SHP77 treated with DMSO at 0.1 percent for 48 hours (cell line): ENCODE data around the gene FANCC.
A peak's percentile ranks its signal among the peaks of the same experiment; 100 is the strongest.
"Not testable (repeated sequence)": the region's sequence is repeated elsewhere in the genome, so short reads cannot be mapped to it uniquely, and the experiment has no call there.

Experiments
- DNase-seq: peaks from one replicate; lab custom pipeline; 2025; lab: John Stamatoyannopoulos, UW

The FANCC gene

DNA sequence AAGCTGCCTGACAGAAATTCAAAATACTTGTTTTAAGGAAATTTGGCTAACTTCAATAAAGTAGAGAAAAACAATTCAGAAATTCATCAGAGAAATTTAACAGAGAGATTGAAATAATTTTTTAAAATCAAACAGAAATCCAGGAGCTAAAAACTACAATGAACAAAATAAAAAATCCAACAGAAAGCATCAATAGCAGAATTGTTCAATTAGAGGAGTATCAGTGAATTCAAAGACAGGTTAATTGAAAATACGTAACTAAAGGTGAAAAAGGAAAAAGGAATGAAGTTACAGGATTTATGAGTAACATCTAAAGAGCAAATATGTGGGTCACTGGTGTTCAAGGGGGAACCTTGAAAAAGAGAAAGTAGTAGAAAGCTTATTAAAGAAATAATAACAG lies 36.8 kb downstream of the FANCC start:
- no peak for DNase-seq

DNA sequence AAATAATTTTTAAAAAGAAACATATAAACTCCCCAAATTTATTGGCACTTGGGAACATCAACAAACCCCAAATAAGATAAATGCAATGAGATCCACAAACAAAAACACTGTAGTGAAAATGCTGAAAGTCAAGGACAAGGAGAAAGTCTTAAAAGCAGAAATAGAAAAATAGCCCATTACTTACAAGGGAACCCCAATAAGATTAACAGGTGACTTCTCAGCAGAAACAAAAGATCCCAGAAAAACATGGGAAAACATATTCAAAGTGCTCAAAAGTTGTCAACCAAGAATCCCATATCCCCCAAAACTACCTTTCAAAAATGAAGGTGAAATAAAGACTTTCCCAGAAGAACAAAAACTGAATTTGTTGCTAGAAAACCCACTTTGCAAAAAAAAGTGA lies 40.0 kb downstream of the FANCC start:
- DNase-seq, result no peak

DNA sequence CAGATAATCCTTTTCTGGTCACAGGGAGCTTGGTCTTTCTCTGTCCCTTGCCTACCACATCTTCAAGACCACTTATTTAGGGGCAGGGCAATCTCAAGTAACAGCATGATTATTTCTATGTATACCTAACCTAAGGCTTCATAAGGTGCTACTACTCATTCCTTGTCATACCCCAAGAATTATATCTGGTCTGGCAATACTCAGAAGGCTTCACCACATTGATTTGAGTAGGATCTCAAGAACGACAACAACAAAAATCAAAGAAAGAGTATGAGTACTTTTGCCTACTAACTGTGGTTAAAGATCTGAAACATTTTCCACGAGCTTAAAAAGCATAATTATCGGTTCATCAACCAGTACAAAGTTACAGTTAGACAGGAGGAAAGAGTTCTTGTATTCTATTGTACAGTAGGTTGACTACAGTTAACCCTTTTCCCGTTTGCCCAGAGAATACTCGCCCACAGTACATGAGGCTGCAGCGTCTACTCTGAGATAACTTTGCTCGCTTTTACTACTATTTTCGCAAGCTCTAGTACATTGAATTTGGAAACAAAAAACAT lies 41.0 kb downstream of the FANCC start:
- DNase-seq, result no peak

GRCh38 chr9:95274160-95274559 lies 43.3 kb downstream of the FANCC start:
- DNase-seq, result not testable (repeated sequence)

- DNase-seq, result no peak
Measured at GRCh38 chr9:95273369-95274022, 44.0 kb downstream of the FANCC start.

DNA sequence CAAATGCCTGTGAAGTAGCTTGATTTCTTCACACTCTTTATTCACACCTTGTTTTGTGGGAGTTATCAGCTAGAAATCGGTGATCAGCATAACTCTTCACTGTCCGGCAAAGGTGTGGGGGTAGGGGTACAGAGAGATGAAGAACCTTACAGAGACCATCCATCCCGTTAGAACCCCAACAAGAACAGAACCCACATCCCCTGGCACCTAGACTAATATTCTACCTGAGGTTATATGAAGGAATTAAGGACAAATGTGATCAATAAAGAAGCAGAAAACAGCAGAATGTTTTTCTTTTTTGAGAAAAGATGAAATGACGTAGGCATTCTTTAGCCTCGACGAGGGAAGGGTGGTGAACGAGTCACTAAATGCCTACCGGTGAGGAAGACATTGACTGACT lies 44.7 kb downstream of the FANCC start:
- DNase-seq, result no peak

DNA sequence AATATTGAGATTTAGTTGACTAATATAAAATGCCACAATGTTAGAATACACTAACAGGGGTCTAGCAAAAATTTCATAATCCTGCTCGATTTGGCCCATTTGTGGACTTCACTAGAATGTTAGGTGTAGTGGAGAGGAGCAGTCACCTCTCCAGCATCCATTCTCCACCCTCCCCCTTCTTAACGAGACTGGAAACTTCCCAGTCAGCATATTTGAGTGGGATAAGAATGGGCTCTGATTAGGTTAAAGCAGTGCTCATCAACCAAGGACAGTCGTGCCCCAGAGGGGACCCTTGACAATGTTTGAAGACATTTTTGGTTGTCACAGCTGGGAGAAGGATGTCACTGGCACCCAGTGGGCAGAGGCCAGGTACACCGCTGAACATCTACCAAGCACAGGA lies 46.7 kb downstream of the FANCC start:
- DNase-seq, result no peak

GRCh38 chr9:95269803-95270773 lies 47.4 kb downstream of the FANCC start:
- DNase-seq, result peak; percentile 3

GRCh38 chr9:95268681-95269080 lies 48.8 kb downstream of the FANCC start:
- DNase-seq, result peak; percentile 39

GRCh38 chr9:95266649-95267048 lies 50.9 kb downstream of the FANCC start:
- DNase-seq, result no peak

DNA sequence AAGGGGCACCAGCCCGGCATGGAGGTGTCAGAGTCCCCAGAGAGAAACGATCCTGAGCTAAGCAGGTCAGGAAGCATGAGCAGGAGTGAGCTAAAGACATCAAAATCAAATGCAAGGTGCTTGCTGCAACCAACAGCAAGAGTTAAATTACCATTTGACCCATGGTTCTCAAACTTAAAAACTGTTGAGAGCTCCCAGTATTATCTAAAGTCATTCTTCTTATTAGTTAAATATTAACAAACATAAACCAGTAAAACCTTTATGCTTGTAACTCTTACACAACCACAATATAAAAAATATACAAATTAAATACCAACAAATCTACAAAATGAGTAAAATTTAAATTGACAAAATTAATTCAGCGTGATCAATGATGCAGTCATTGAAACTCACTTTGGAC lies 51.5 kb downstream of the FANCC start:
- DNase-seq, result no peak

- DNase-seq, result no peak
Measured at GRCh38 chr9:95264954-95265615, 52.4 kb downstream of the FANCC start.

DNA sequence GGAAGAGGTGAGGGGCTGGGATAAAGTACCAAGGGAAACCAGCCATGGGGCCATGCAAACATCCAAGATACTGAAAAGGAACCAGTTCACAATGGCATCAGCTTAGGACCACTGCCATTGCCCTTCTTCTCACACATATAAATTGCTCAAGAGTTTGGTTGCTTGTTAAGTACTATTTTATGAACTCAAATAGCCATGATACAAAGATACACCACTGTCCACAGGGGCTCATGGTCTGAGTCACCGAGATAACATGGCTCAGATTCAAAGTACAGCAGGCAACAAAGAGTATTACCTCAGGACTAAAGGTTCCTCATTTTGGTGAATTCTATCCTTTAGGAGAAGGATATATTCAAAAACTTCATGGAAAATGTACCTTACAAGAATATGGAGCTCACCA lies 55.6 kb downstream of the FANCC start:
- DNase-seq, result no peak

DNA sequence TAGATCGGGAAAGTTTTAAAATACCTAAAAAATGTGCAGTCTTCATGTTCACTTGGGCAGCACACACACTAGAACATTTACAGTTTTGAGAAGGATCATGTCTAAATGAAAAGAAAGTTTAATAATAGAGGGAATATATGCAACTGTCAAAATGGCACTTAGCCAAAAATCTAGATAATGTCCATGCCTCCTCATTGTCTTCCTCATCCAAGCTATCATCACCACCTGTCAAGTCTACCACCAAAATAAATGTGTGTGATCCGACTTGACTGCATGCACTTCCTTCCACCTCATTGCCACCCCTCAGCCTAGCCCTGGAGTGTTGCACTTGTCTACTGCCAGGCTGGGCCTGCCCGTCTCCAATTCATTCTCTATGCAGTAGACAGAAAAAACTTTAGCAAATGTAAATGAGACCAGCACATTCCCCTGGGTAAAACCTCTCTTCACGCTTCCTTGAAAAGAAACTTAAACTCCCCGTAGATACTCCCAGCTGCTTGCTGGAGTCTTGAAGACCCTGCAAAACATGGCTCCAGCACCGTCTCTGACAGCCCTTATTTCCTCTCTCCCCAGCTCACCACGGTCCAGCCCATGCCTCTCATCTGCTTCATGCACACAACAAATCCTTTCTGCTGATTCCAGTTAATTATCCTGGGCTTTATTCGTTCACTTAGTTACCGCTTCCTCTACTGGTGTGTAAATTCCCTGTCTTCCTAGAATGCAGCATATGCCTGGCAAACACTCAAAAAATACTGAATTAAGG lies 66.9 kb downstream of the FANCC start:
- no peak for DNase-seq

DNA sequence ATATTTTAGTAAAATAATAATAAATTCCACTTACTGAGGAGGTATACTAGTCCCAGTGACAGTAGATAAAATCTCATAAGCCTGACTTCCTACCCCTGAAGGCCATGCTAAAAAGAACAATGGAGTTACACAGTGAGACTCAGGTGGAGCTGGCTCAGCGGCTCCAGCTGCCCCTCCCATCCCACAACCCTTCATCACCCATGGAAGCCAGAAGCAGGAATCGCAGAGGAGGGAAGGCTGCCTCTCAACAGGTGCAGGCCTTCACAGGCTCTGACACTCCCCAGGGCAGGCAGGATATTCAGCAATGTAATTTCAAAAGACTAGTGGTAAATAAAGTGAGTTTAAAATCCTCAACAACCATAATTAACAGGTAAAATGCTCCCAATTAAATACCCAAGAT lies 67.5 kb downstream of the FANCC start:
- DNase-seq, result peak; percentile 1

DNA sequence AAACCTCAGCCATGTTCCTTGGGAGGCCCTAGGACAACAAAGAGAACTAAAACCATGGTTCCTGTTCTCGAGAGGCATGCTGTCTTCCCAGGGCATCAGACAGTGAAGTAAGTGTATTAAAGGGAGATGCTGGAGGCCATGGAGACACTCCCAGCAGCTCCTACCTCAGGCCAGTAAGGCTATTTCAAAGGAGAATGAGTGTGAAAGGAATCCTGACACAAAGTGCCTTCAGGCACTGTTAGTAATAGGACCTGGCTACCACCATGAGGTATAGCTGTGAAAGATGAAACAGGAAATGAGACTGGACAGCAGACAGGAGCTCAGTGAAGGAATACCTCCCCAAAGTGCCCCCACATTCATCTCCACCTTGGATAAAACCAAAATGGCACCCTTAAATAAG lies 71.0 kb downstream of the FANCC start:
- DNase-seq, result no peak

DNA sequence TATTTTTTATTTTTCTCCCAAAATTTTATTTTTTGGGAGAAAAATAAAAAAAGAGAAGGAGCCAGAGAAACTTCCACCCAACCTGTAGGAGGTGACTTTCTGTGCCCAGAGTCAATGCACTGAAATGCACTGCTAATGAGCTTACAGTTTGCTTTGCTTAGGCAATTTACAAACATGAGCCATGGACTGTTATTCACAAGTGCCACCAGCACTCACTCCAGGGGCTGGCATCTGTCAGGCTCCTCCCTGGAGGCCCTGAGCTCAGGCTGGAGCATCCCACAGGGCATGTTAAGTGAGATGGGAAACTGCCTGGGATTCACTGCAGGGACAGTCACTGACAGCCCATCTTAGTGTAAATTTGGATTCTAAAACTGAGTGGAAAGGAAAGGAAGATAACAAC lies 74.9 kb downstream of the FANCC start:
- no peak for DNase-seq

GRCh38 chr9:95239071-95239470 lies 78.4 kb downstream of the FANCC start:
- no peak for DNase-seq

- no peak for DNase-seq
Measured at GRCh38 chr9:95237336-95237735, 80.2 kb downstream of the FANCC start.

GRCh38 chr9:95230046-95230445 lies 87.5 kb downstream of the FANCC start:
- DNase-seq, result no peak

DNA sequence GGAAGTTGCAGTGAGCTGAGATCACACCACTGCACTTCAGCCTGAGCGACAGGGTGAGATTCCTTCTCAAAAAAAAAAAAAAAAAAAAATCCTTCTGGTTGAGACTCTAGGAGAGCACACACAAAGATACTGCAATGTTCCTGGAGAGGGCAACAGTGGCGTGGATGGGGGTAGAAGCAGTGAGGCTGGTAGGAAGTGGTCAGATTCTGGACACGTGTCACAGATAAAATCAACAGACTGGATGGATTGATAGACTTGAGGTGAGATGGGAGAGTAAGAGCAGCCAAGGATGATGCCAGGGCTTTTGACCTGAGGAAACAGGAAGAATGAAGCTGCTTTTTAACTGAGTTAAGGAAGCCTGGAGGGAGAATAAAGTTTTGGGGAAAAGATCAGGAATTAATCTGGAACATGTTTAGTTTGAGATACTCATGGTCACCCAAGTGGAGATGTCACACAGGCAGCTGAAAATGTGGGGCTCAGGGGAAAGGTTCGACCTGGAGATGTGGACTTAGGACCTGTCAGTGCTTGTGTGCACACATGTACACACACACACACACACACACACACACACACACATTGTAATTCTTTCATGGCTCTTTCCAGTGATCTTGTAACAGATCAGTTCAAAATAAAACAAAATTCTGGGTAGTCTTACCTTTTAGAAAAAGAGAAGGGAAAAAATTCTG lies 88.1 kb downstream of the FANCC start:
- DNase-seq, result no peak
